HG02885 (cell line): Measurements from ENCODE around the gene ULBP2.
"Not testable (repeated sequence)": the region's sequence is repeated elsewhere in the genome, so short reads cannot be mapped to it uniquely, and the experiment has no call there.

Source experiments
- ATAC-seq: cut with Tn5 transposase; IDR thresholded peaks from one replicate; pipeline ENCODE4 v1.9.1; 2021; ENCODE audit warnings: mild to moderate bottlenecking; ENCODE audit not compliant: unreplicated experiment, poor library complexity

The ULBP2 gene

GRCh38 chr6:149964308-149965193 lies 22.7 kb downstream of the ULBP2 start:
- ATAC-seq = no peak

GRCh38 chr6:149965194-149966020 lies 23.6 kb downstream of the ULBP2 start:
- ATAC-seq = no peak

GRCh38 chr6:149966319-149966718 lies 24.5 kb downstream of the ULBP2 start:
- ATAC-seq = not testable (repeated sequence)

- no peak for ATAC-seq
Measured at GRCh38 chr6:149967591-149967990, 25.8 kb downstream of the ULBP2 start.

GRCh38 chr6:149967999-149968398 lies 26.2 kb downstream of the ULBP2 start:
- not testable (repeated sequence) for ATAC-seq

- not testable (repeated sequence) for ATAC-seq
Measured at GRCh38 chr6:149968909-149969308, 27.1 kb downstream of the ULBP2 start.

- ATAC-seq = no peak
Measured at GRCh38 chr6:149969635-149970034, 27.8 kb downstream of the ULBP2 start.

- ATAC-seq = not testable (repeated sequence)
Measured at GRCh38 chr6:149974394-149974793, 32.6 kb downstream of the ULBP2 start.

- ATAC-seq = no peak
Measured at GRCh38 chr6:149974825-149975224, 33.0 kb downstream of the ULBP2 start.

GRCh38 chr6:149975400-149975799 lies 33.6 kb downstream of the ULBP2 start:
- no peak for ATAC-seq

- ATAC-seq = no peak
Measured at GRCh38 chr6:149977221-149977620, 35.4 kb downstream of the ULBP2 start.

GRCh38 chr6:149978610-149979009 lies 36.8 kb downstream of the ULBP2 start:
- ATAC-seq = no peak

GRCh38 chr6:149979293-149979692 lies 37.5 kb downstream of the ULBP2 start:
- ATAC-seq = no peak

GRCh38 chr6:149983145-149983544 lies 41.3 kb downstream of the ULBP2 start:
- no peak for ATAC-seq

- no peak for ATAC-seq
Measured at GRCh38 chr6:149984773-149985172, 43.0 kb downstream of the ULBP2 start.

- no peak for ATAC-seq
Measured at GRCh38 chr6:149985481-149985937, 43.7 kb downstream of the ULBP2 start.

- ATAC-seq = no peak
Measured at GRCh38 chr6:149987602-149988107, 45.8 kb downstream of the ULBP2 start.

GRCh38 chr6:149988550-149989346 lies 46.9 kb downstream of the ULBP2 start:
- no peak for ATAC-seq

- no peak for ATAC-seq
Measured at GRCh38 chr6:149990212-149990660, 48.4 kb downstream of the ULBP2 start.
